GM12891 (cell line): ENCODE measurements around the gene PIP.
"Not testable (repeated sequence)": the region's sequence is repeated elsewhere in the genome, so short reads cannot be mapped to it uniquely, and the experiment has no call there.

ENCODE experiments used
- PAX5 ChIP-seq: IDR thresholded peaks from 2 replicates; pipeline ENCODE4 v1.6.1; 2011; ENCODE audit warnings: low read length, moderate library complexity, mild to moderate bottlenecking; ENCODE audit not compliant: insufficient read depth, severe bottlenecking
- POLR2A ChIP-seq: IDR thresholded peaks from 2 replicates; pipeline ENCODE4 v1.6.1; 2011; ENCODE audit warnings: low read depth, low read length, control low read depth
- POLR2AphosphoS5 ChIP-seq: IDR thresholded peaks from 2 replicates; pipeline ENCODE4 v1.6.1; 2011; ENCODE audit warnings: low read depth, low read length, control low read depth
- POU2F2 ChIP-seq: IDR thresholded peaks from 2 replicates; pipeline ENCODE4 v1.6.1; 2011; ENCODE audit warnings: low read depth, mild to moderate bottlenecking, control low read depth, low read length, moderate library complexity
- SPI1 ChIP-seq: IDR thresholded peaks from 2 replicates; pipeline ENCODE4 v1.6.1; 2011; ENCODE audit warnings: low read depth, low read length, control low read depth
- TAF1 ChIP-seq: IDR thresholded peaks from 2 replicates; pipeline ENCODE4 v1.6.1; 2011; ENCODE audit warnings: low read depth, low read length, control low read depth

- TF ChIP-seq POLR2A, POLR2AphosphoS5, POU2F2, TAF1, SPI1, PAX5: not testable (repeated sequence)
Observed at GRCh38 chr7:143088549-143089231, 43.2 kb upstream of the PIP start.
